ENCODE results near the gene MRGPRX4.
"Not testable (repeated sequence)": the region's sequence is repeated elsewhere in the genome, so short reads cannot be mapped to it uniquely, and the experiment has no call there.

MRGPRX4 gene

GRCh38 chr11:18173225-18173866, 709 bp downstream of the MRGPRX4 start:
- no peak overlapping the region for H3K27ac ChIP-seq (ENCODE audit: low read length)
- H3K9me3 ChIP-seq (ENCODE audit: control insufficient read depth in 1 of 2, low read length in 2 of 2): no peaks in the 10 kb centered on the region
- H3K27me3 ChIP-seq (ENCODE audit: low read depth, low read length): no peaks in the 10 kb centered on the region
- no peaks in the 10 kb centered on the region for H3K4me1 ChIP-seq (ENCODE audit: control insufficient read depth in 1 of 2, insufficient read depth in 2 of 2, low read length in 2 of 2)
- no peaks in the 10 kb centered on the region for H3K36me3 ChIP-seq (ENCODE audit: control insufficient read depth in 1 of 2, insufficient read depth in 2 of 2, low read length in 2 of 2)
- no peak overlapping the region for H3K4me3 ChIP-seq (ENCODE audit: low read depth in 1 of 2, low read length in 2 of 2)

DNA sequence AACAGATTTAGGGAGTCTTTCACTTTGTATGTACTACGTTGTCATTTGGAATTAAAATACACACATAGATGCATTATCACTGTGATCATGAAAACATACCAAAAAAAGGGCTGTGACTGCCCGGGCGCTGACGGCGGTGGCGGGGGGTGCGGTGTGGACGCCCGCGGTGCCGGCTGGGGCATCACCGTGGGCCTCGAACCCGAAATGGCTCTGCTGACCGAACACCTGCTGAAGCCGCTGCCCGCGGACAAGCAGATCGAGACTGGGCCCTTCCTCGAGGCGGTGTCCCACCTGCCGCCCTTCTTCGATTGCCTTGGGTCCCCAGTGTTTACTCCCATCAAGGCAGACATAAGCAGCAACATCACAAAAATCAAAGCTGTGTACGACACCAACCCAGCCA, 16.2 kb downstream of the MRGPRX4 start:
- Histone ChIP-seq H3K36me3 (ENCODE audit: control insufficient read depth in 1 of 2, insufficient read depth in 2 of 2, low read length in 2 of 2) (no peaks in the 10 kb centered on the region), H3K9me3 (ENCODE audit: control insufficient read depth in 1 of 2, low read length in 2 of 2) (no peaks in the 10 kb centered on the region), H3K4me1 (ENCODE audit: control insufficient read depth in 1 of 2, insufficient read depth in 2 of 2, low read length in 2 of 2) (no peaks in the 10 kb centered on the region), H3K27me3 (ENCODE audit: low read depth, low read length) (no peaks in the 10 kb centered on the region), H3K4me3 (ENCODE audit: low read depth in 1 of 2, low read length in 2 of 2) (no peak overlapping the region), H3K27ac (ENCODE audit: low read length) (no peak overlapping the region)

- not testable (repeated sequence) for H3K4me1 ChIP-seq (ENCODE audit: control insufficient read depth in 1 of 2, insufficient read depth in 2 of 2, low read length in 2 of 2); H3K4me3 ChIP-seq (ENCODE audit: low read depth in 1 of 2, low read length in 2 of 2); H3K27ac ChIP-seq (ENCODE audit: low read length); H3K36me3 ChIP-seq (ENCODE audit: control insufficient read depth in 1 of 2, insufficient read depth in 2 of 2, low read length in 2 of 2); H3K9me3 ChIP-seq (ENCODE audit: control insufficient read depth in 1 of 2, low read length in 2 of 2); H3K27me3 ChIP-seq (ENCODE audit: low read depth, low read length)
These were observed 17.0 kb downstream of the MRGPRX4 start for GRCh38 chr11:18189476-18190245.

GRCh38 chr11:18191376-18191775, 18.7 kb downstream of the MRGPRX4 start:
- H3K4me3 ChIP-seq (ENCODE audit: low read depth in 1 of 2, low read length in 2 of 2): no peak overlapping the region
- H3K27ac ChIP-seq (ENCODE audit: low read length): no peak overlapping the region
- H3K36me3 ChIP-seq (ENCODE audit: control insufficient read depth in 1 of 2, insufficient read depth in 2 of 2, low read length in 2 of 2): no peaks in the 10 kb centered on the region

GRCh38 chr11:18193010-18193409, 20.4 kb downstream of the MRGPRX4 start:
- no peaks in the 10 kb centered on the region for H3K27me3 ChIP-seq (ENCODE audit: low read depth, low read length)
- no peak overlapping the region for H3K4me3 ChIP-seq (ENCODE audit: low read depth in 1 of 2, low read length in 2 of 2)
- H3K36me3 ChIP-seq (ENCODE audit: control insufficient read depth in 1 of 2, insufficient read depth in 2 of 2, low read length in 2 of 2): no peaks in the 10 kb centered on the region
- H3K27ac ChIP-seq (ENCODE audit: low read length): no peak overlapping the region
- H3K9me3 ChIP-seq (ENCODE audit: control insufficient read depth in 1 of 2, low read length in 2 of 2): no peaks in the 10 kb centered on the region
- H3K4me1 ChIP-seq (ENCODE audit: control insufficient read depth in 1 of 2, insufficient read depth in 2 of 2, low read length in 2 of 2): no peaks in the 10 kb centered on the region

More at GRCh38 chr11:18191376-18191775, 18.7 kb downstream of the MRGPRX4 start:
- no peaks in the 10 kb centered on the region for H3K4me1 ChIP-seq (ENCODE audit: control insufficient read depth in 1 of 2, insufficient read depth in 2 of 2, low read length in 2 of 2)
- no peaks in the 10 kb centered on the region for H3K27me3 ChIP-seq (ENCODE audit: low read depth, low read length)
- no peaks in the 10 kb centered on the region for H3K9me3 ChIP-seq (ENCODE audit: control insufficient read depth in 1 of 2, low read length in 2 of 2)

- H3K36me3 ChIP-seq (ENCODE audit: control insufficient read depth in 1 of 2, insufficient read depth in 2 of 2, low read length in 2 of 2): no peaks in the 10 kb centered on the region
These were observed 23.9 kb downstream of the MRGPRX4 start for GRCh38 chr11:18196532-18196931.

GRCh38 chr11:18197738-18198137, 25.1 kb downstream of the MRGPRX4 start:
- not testable (repeated sequence) for H3K4me3 ChIP-seq (ENCODE audit: low read depth in 1 of 2, low read length in 2 of 2); H3K36me3 ChIP-seq (ENCODE audit: control insufficient read depth in 1 of 2, insufficient read depth in 2 of 2, low read length in 2 of 2); H3K27me3 ChIP-seq (ENCODE audit: low read depth, low read length); H3K9me3 ChIP-seq (ENCODE audit: control insufficient read depth in 1 of 2, low read length in 2 of 2); H3K4me1 ChIP-seq (ENCODE audit: control insufficient read depth in 1 of 2, insufficient read depth in 2 of 2, low read length in 2 of 2); H3K27ac ChIP-seq (ENCODE audit: low read length)

More at GRCh38 chr11:18196532-18196931, 23.9 kb downstream of the MRGPRX4 start:
- no peaks in the 10 kb centered on the region for H3K27me3 ChIP-seq (ENCODE audit: low read depth, low read length)
- no peak overlapping the region for H3K4me3 ChIP-seq (ENCODE audit: low read depth in 1 of 2, low read length in 2 of 2)
- H3K27ac ChIP-seq (ENCODE audit: low read length): no peak overlapping the region
- no peaks in the 10 kb centered on the region for H3K9me3 ChIP-seq (ENCODE audit: control insufficient read depth in 1 of 2, low read length in 2 of 2)
- no peaks in the 10 kb centered on the region for H3K4me1 ChIP-seq (ENCODE audit: control insufficient read depth in 1 of 2, insufficient read depth in 2 of 2, low read length in 2 of 2)

DNA sequence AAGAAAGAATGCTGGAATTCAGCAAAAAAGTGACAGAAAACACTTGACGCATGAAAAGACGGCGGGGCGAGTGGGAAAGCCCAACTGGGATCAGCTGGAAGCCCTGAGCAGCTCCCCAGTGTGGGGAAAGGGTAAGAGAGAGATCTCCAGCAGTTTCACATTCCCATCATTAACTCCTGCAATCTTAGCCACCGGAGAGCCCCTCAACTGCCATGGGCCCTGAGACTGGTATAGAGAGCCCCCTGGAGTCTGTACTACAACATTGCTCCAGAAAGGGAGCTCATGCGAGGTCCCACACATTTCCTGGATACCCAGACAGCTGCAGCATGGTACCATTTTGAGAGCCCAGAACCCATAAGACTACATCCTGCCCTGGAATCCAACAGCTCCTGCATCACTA, 31.1 kb downstream of the MRGPRX4 start:
- H3K4me1 ChIP-seq (ENCODE audit: control insufficient read depth in 1 of 2, insufficient read depth in 2 of 2, low read length in 2 of 2): no peaks in the 10 kb centered on the region
- H3K27me3 ChIP-seq (ENCODE audit: low read depth, low read length): no peaks in the 10 kb centered on the region
- H3K4me3 ChIP-seq (ENCODE audit: low read depth in 1 of 2, low read length in 2 of 2): no peak overlapping the region
- no peak overlapping the region for H3K27ac ChIP-seq (ENCODE audit: low read length)
- H3K36me3 ChIP-seq (ENCODE audit: control insufficient read depth in 1 of 2, insufficient read depth in 2 of 2, low read length in 2 of 2): no peaks in the 10 kb centered on the region
- no peaks in the 10 kb centered on the region for H3K9me3 ChIP-seq (ENCODE audit: control insufficient read depth in 1 of 2, low read length in 2 of 2)

GRCh38 chr11:18204220-18204619, 31.6 kb downstream of the MRGPRX4 start:
- H3K4me1 ChIP-seq (ENCODE audit: control insufficient read depth in 1 of 2, insufficient read depth in 2 of 2, low read length in 2 of 2): no peaks in the 10 kb centered on the region

DNA sequence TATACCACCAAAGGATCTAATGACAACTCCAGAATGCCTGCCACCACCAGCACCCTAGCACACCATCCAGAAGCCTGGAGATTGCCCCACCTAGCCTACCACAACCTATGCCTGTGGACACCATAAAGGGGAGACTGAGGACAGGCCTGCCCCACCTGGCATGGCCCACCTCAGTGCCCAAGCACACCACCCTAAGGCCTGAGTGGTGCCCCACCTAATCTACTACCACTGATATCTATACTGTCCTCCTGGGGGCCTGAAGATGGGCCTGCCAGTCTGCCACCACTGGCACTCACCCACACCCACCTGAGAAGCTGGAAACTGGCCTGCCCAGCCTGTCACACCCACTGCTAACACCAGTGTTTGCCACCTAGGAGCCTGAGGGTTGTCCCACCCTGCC, 32.1 kb downstream of the MRGPRX4 start:
- H3K36me3 ChIP-seq (ENCODE audit: control insufficient read depth in 1 of 2, insufficient read depth in 2 of 2, low read length in 2 of 2): no peaks in the 10 kb centered on the region
- no peak overlapping the region for H3K27ac ChIP-seq (ENCODE audit: low read length)
- no peak overlapping the region for H3K4me3 ChIP-seq (ENCODE audit: low read depth in 1 of 2, low read length in 2 of 2)
- no peaks in the 10 kb centered on the region for H3K27me3 ChIP-seq (ENCODE audit: low read depth, low read length)
- no peaks in the 10 kb centered on the region for H3K9me3 ChIP-seq (ENCODE audit: control insufficient read depth in 1 of 2, low read length in 2 of 2)
- H3K4me1 ChIP-seq (ENCODE audit: control insufficient read depth in 1 of 2, insufficient read depth in 2 of 2, low read length in 2 of 2): no peaks in the 10 kb centered on the region

More at GRCh38 chr11:18204220-18204619, 31.6 kb downstream of the MRGPRX4 start:
- Histone ChIP-seq H3K27me3 (ENCODE audit: low read depth, low read length) (no peaks in the 10 kb centered on the region), H3K36me3 (ENCODE audit: control insufficient read depth in 1 of 2, insufficient read depth in 2 of 2, low read length in 2 of 2) (no peaks in the 10 kb centered on the region), H3K4me3 (ENCODE audit: low read depth in 1 of 2, low read length in 2 of 2) (no peak overlapping the region), H3K9me3 (ENCODE audit: control insufficient read depth in 1 of 2, low read length in 2 of 2) (no peaks in the 10 kb centered on the region), H3K27ac (ENCODE audit: low read length) (no peak overlapping the region)

- no peaks in the 10 kb centered on the region for H3K27me3 ChIP-seq (ENCODE audit: low read depth, low read length)
- no peak overlapping the region for H3K4me3 ChIP-seq (ENCODE audit: low read depth in 1 of 2, low read length in 2 of 2)
These were observed 36.4 kb downstream of the MRGPRX4 start for GRCh38 chr11:18209058-18209457.

More at GRCh38 chr11:18209058-18209457, 36.4 kb downstream of the MRGPRX4 start:
- H3K36me3 ChIP-seq (ENCODE audit: control insufficient read depth in 1 of 2, insufficient read depth in 2 of 2, low read length in 2 of 2): no peaks in the 10 kb centered on the region
- no peaks in the 10 kb centered on the region for H3K9me3 ChIP-seq (ENCODE audit: control insufficient read depth in 1 of 2, low read length in 2 of 2)
- no peaks in the 10 kb centered on the region for H3K4me1 ChIP-seq (ENCODE audit: control insufficient read depth in 1 of 2, insufficient read depth in 2 of 2, low read length in 2 of 2)
- H3K27ac ChIP-seq (ENCODE audit: low read length): no peak overlapping the region
